ENCODE results near the gene SIKE1.

DNA sequence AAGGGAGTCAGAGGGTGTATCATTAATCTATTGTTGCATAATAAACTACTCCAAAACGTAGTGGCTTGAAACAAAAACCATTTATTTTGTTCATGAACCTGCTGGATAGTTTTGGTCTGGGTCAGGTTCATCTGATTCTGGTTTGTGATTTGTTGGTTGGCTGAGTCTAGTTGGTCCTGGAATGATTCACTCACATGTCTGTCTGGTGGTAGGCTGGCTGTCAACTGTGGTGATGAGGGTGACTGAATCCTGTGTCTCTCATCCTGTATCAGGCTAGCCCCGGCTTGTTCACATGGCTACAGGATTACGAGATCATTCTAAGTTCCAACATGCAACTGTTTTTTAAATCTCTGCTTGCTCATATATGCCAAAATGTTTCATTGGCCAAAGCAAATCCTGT, 22.5 kb upstream of the SIKE1 start:
- TF ChIP-seq CTCF (IDR thresholded peaks at IDR 0.05; ENCODE audit: low read depth, low read length) (no peak), EZH2phosphoT487 (IDR thresholded peaks at IDR 0.05; ENCODE audit: low read depth) (no peak)
